H1 (cell line): ENCODE data around the gene ARMS2. TPM values are rescaled to one million over a fixed set of nuclear protein-coding genes. Genes with fewer than 3 reads are reported as not detected.

Experiments used
- KDM4A ChIP-seq: IDR thresholded peaks from one replicate; pipeline ENCODE4 v1.7.1; 2012; ENCODE audit warnings: low read depth, mild to moderate bottlenecking, moderate library complexity, low read length, inconsistent platforms; ENCODE audit not compliant: severe bottlenecking
- polyA plus RNA-seq, 7 experiments: library from polyadenylated mRNA; depleted of rRNA in 3 of 7; stranded (reverse) in 5 of 7; unstranded in 2 of 7; fragments of >200 nt in 5 of 7; fragments of 200-250 nt in 2 of 7; gene quantifications; 1 replicate in 5 of 7; 2 replicates in 1 of 7; 4 replicates in 1 of 7; pipeline versions ENCODE4 v1.2.1 to v1.2.3, GENCODE V29; 2011 to 2013; ENCODE audit warnings: missing spikeins in 2 of 7, mixed read lengths in 2 of 7
- total RNA-seq: library from RNA; stranded (reverse); fragmentation: NEBNext Ultra II Directional; extraction: Animal tissue kit (Norgen Biotek cat#: 25700); gene quantifications from 2 replicates; pipeline ENCODE4 v1.2.1, GENCODE V29; 2021

Gene ARMS2
- total and polyA plus RNA-seq, 2 of the 8 experiments (the other 6 are each of a cell fraction or from before 2014, with no cell fraction given), result not detected

- no peak for TF ChIP-seq KDM4A
- TF ChIP-seq, all 59 proteins: peak for 0
Measured at GRCh38 chr10:122503886-122504609, 49.6 kb downstream of the ARMS2 start (continued).
